ENCODE results near the gene UCK1.
"Not testable (repeated sequence)": the region's sequence is repeated elsewhere in the genome, so short reads cannot be mapped to it uniquely, and the experiment has no call there.

DNA sequence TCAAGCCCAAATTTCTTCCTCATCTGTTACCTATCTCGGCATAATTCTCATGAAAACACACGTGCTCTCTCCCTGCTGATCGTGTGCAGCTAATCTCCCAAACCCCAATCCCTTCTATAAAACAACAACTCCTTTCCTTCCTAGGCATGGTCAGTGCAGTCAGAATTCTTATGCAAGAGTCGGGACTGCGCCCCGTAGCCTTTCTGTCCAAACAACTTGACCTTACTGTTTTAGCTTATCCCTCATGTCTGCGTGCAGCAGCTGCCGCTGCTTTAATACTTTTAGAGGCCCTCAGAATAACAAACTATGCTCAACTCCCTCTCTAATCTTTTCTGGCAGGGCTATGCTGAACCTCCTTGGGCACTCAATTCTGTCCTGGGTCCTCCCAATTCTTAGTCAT, 19.4 kb upstream of the UCK1 start:
- TF ChIP-seq, protein P1, sequence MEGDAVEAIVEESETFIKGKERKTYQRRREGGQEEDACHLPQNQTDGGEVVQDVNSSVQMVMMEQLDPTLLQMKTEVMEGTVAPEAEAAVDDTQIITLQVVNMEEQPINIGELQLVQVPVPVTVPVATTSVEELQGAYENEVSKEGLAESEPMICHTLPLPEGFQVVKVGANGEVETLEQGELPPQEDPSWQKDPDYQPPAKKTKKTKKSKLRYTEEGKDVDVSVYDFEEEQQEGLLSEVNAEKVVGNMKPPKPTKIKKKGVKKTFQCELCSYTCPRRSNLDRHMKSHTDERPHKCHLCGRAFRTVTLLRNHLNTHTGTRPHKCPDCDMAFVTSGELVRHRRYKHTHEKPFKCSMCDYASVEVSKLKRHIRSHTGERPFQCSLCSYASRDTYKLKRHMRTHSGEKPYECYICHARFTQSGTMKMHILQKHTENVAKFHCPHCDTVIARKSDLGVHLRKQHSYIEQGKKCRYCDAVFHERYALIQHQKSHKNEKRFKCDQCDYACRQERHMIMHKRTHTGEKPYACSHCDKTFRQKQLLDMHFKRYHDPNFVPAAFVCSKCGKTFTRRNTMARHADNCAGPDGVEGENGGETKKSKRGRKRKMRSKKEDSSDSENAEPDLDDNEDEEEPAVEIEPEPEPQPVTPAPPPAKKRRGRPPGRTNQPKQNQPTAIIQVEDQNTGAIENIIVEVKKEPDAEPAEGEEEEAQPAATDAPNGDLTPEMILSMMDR (IDR thresholded peaks at IDR 0.05), result not testable (repeated sequence)
- not testable (repeated sequence) for TF ChIP-seq EP300, POLR2A, POLR2AphosphoS5 (IDR thresholded peaks at IDR 0.05)
